Caco-2 (cell line): ENCODE results near the gene CFAP157. TPM values are rescaled to one million over a fixed set of nuclear protein-coding genes. Genes with fewer than 3 reads are reported as not detected.

Source experiments
- BruUV-seq: library from RNA; stranded (reverse); fragments of 400-500 nt; replicated peaks from 2 replicates; lab custom pipeline; 2021; lab: Mats Ljungman, UMichigan
- CTCF ChIA-PET: fragments of 300-600 bp; sonication (Branson Sonifier 250); formaldehyde crosslinking; loops from one replicate; lab custom pipeline; 2022; ENCODE audit warnings: antibody characterized with exemption; lab: Charles Lee
- POLR2A ChIA-PET: fragments of 300-600 bp; sonication (Branson Sonifier 250); formaldehyde crosslinking; loops from one replicate; lab custom pipeline; 2022; ENCODE audit warnings: antibody characterized with exemption; lab: Charles Lee
- DNase-seq, 2 experiments: peaks; one replicate each; pipeline versions ENCODE4 v3.0.0 to v3.0.0-alpha.2; 2020 to 2022
- H3K27me3 ChIP-seq: replicated peaks from 2 replicates; pipeline ENCODE4 v1.6.0; 2011; ENCODE audit warnings: low read length; ENCODE audit not compliant: control insufficient read depth, insufficient read depth
- H3K36me3 ChIP-seq: 2 replicates; pipeline ENCODE4 v1.5.1; 2011; ENCODE audit warnings: low read length; ENCODE audit not compliant: control insufficient read depth, insufficient read depth
- H3K4me1 ChIP-seq: fragments of 250-450 bp; sonication (Bioruptor Pico); 2 replicates; pipeline ENCODE4 v1.5.1; 2020; ENCODE audit warnings: mild to moderate bottlenecking
- H3K4me3 ChIP-seq: 2 replicates; pipeline ENCODE4 v1.5.1; 2011; ENCODE audit warnings: low read depth, mild to moderate bottlenecking, control low read depth, low read length
- H3K9me3 ChIP-seq: fragments of 250-450 bp; sonication (Bioruptor Pico); 2 replicates; pipeline ENCODE4 v1.5.1; 2020; ENCODE audit warnings: mild to moderate bottlenecking, moderate library complexity
- H3K27ac Mint-ChIP-seq: one replicate; pipeline ENCODE4 v1.8.0; 2022; ENCODE audit warnings: mixed read lengths; ENCODE audit not compliant: unreplicated experiment
- H3K27me3 Mint-ChIP-seq: one replicate; pipeline ENCODE4 v1.8.0; 2022; ENCODE audit warnings: mixed read lengths; ENCODE audit not compliant: insufficient read depth, unreplicated experiment
- H3K36me3 Mint-ChIP-seq: one replicate; pipeline ENCODE4 v1.8.0; 2022; ENCODE audit warnings: mild to moderate bottlenecking, mixed read lengths; ENCODE audit not compliant: insufficient read depth, unreplicated experiment
- H3K4me1 Mint-ChIP-seq: one replicate; pipeline ENCODE4 v1.8.0; 2022; ENCODE audit warnings: low read depth, mixed read lengths; ENCODE audit not compliant: unreplicated experiment
- H3K4me3 Mint-ChIP-seq: one replicate; pipeline ENCODE4 v1.8.0; 2022; ENCODE audit warnings: mild to moderate bottlenecking, moderate library complexity, mixed read lengths; ENCODE audit not compliant: unreplicated experiment
- H3K9me3 Mint-ChIP-seq: one replicate; pipeline ENCODE4 v1.8.0; 2022; ENCODE audit warnings: mixed read lengths; ENCODE audit not compliant: unreplicated experiment
- CTCF ChIP-seq, 2 experiments: fragments of 200-600 bp in 1 of 2; IDR thresholded peaks; 1 replicate in 1 of 2; 2 replicates in 1 of 2; pipeline versions ENCODE4 v1.5.1 to v1.8.0; 2011 to 2022; ENCODE audit warnings: antibody characterized with exemption in 1 of 2, control low read depth in 1 of 2, inconsistent platforms in 1 of 2, low read depth in 1 of 2, low read length in 1 of 2, mild to moderate bottlenecking in 1 of 2, moderate library complexity in 1 of 2; ENCODE audit not compliant: insufficient read depth in 1 of 2, severe bottlenecking in 1 of 2, unreplicated experiment in 1 of 2
- intact Hi-C: fragments of 100-400 bp; cut with micrococcal nuclease; formaldehyde crosslinking; loops from one replicate; pipeline ENCODE4 v1.10.0; 2022; ENCODE audit not compliant: unreplicated experiment
- total RNA-seq: library from RNA; stranded (reverse); gene quantifications from 2 replicates; pipeline ENCODE4 v1.2.3, GENCODE V29; 2022

CFAP157 gene
- total RNA-seq, 1 experiment from 2014 or later: not detected

DNA sequence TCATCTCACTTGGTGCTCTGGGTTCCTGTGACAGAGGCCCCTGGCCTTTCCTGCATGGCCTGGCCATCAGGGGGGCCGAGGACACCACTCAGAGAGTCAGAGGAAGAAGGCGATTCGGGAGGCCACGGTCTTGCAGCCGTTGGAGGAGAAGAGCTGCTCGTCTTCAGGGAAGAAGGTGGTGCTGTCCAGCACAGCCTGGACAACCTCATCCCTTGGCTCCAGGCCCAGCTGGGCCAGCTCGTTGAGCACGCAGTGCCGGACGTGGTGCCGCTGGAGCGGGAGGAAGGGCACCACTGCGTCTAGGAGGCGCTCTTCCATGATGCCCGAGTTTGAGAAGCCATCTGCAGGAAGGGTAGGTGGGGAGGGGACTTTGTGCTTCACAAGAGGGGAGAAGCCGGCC is 25.1 kb downstream of the CFAP157 start:
- DNase-seq: no peak
- no peak overlapping the region for H3K4me3 Mint-ChIP-seq
- no peaks in the 10 kb centered on the region for H3K36me3 ChIP-seq
- ChIA-PET POLR2A (no interaction called here), CTCF (no interaction called here)
- H3K27me3 Mint-ChIP-seq: peaks cover 4% of the 10 kb centered on the region
- H3K36me3 Mint-ChIP-seq: peaks cover 7% of the 10 kb centered on the region
- H3K9me3 ChIP-seq: no peaks in the 10 kb centered on the region
- intact Hi-C loops: no loop called here
- no peaks in the 10 kb centered on the region for H3K9me3 Mint-ChIP-seq
- H3K4me3 ChIP-seq: no peak overlapping the region
- no peak for TF ChIP-seq CTCF (IDR thresholded peaks at IDR 0.05; ENCODE audit: insufficient read depth in 1 of 2, low read depth in 1 of 2, low read length in 1 of 2, severe bottlenecking in 1 of 2, unreplicated experiment in 1 of 2)
- H3K4me1 Mint-ChIP-seq: no peaks in the 10 kb centered on the region
- no peaks in the 10 kb centered on the region for H3K4me1 ChIP-seq
- H3K27me3 ChIP-seq: no peaks in the 10 kb centered on the region
- H3K27ac Mint-ChIP-seq: no peak overlapping the region
- no TSS peak for BruUV-seq

GRCh38 chr9:127732444-127732843 is 25.7 kb downstream of the CFAP157 start:
- no peaks in the 10 kb centered on the region for H3K9me3 ChIP-seq
- POLR2A ChIA-PET: no interaction called here

GRCh38 chr9:127733614-127734013 is 26.8 kb downstream of the CFAP157 start:
- ChIA-PET CTCF (interaction anchor here (1.6 to 2.1 kb wide), 2 partner anchors 21 to 51 kb away, joined by 10 to 30 read pairs; partner anchors contain the start of gene CDK9), POLR2A (no interaction called here)
- Mint-ChIP-seq H3K4me3 (peak overlapping the region; percentile 55), H3K36me3 (peaks cover 7% of the 10 kb centered on the region), H3K4me1 (no peaks in the 10 kb centered on the region), H3K27ac (no peak overlapping the region), H3K27me3 (peaks cover 10% of the 10 kb centered on the region), H3K9me3 (no peaks in the 10 kb centered on the region)
- Histone ChIP-seq H3K4me3 (no peak overlapping the region), H3K9me3 (no peaks in the 10 kb centered on the region), H3K4me1 (no peaks in the 10 kb centered on the region), H3K27me3 (no peaks in the 10 kb centered on the region; the same call in 1 of the 2 replicates), H3K36me3 (no peaks in the 10 kb centered on the region)
- BruUV-seq: no TSS peak
- no peak for TF ChIP-seq CTCF (IDR thresholded peaks at IDR 0.05; ENCODE audit: insufficient read depth in 1 of 2, low read depth in 1 of 2, low read length in 1 of 2, severe bottlenecking in 1 of 2, unreplicated experiment in 1 of 2)
- intact Hi-C loops: loop anchor here (1.0 to 2.0 kb wide), 2 partner anchors 143 to 229 kb away; no protein-coding TSS in a partner anchor
- DNase-seq: no peak

More at GRCh38 chr9:127732444-127732843, 25.7 kb downstream of the CFAP157 start:
- Histone ChIP-seq H3K4me1 (no peaks in the 10 kb centered on the region), H3K36me3 (no peaks in the 10 kb centered on the region), H3K27me3 (no peaks in the 10 kb centered on the region), H3K4me3 (no peak overlapping the region)
- no peaks in the 10 kb centered on the region for H3K4me1 Mint-ChIP-seq
- no TSS peak for BruUV-seq
- intact Hi-C loops: no loop called here
- no peak overlapping the region for H3K4me3 Mint-ChIP-seq
- CTCF ChIA-PET: no interaction called here
- DNase-seq: no peak
- no peak overlapping the region for H3K27ac Mint-ChIP-seq
- TF ChIP-seq CTCF (IDR thresholded peaks at IDR 0.05; ENCODE audit: insufficient read depth in 1 of 2, low read depth in 1 of 2, low read length in 1 of 2, severe bottlenecking in 1 of 2, unreplicated experiment in 1 of 2): no peak
- no peaks in the 10 kb centered on the region for H3K9me3 Mint-ChIP-seq
- peaks cover 4% of the 10 kb centered on the region for H3K27me3 Mint-ChIP-seq
- H3K36me3 Mint-ChIP-seq: peaks cover 7% of the 10 kb centered on the region
